HG03064 (cell line): ENCODE results near the gene CDON.
A peak's percentile ranks its signal among the peaks of the same experiment; 100 is the strongest.

Experiments used
- ATAC-seq: cut with Tn5 transposase; IDR thresholded peaks from one replicate; pipeline ENCODE4 v1.9.1; 2021; ENCODE audit warnings: low read depth; ENCODE audit not compliant: unreplicated experiment

Gene CDON

GRCh38 chr11:126062679-126063506 lies at the start of gene CDON:
Gene CDON (minus strand): TSS chr11:126062866. CDS start chr11:126023476, 39,390 bp downstream.
- ATAC-seq = peak; percentile 98

- no peak for ATAC-seq
These were observed 48.9 kb upstream of the CDON start for GRCh38 chr11:126111458-126112116.

GRCh38 chr11:126109941-126110731 lies 47.5 kb upstream of the CDON start:
- ATAC-seq = no peak

GRCh38 chr11:126106594-126107328 lies 44.1 kb upstream of the CDON start:
- ATAC-seq = no peak

GRCh38 chr11:126105748-126106080 lies 43.0 kb upstream of the CDON start:
- no peak for ATAC-seq

- ATAC-seq = no peak
These were observed 42.5 kb upstream of the CDON start for GRCh38 chr11:126105022-126105747.

- no peak for ATAC-seq
These were observed 41.8 kb upstream of the CDON start for GRCh38 chr11:126104420-126104819.

- no peak for ATAC-seq
These were observed 40.5 kb upstream of the CDON start for GRCh38 chr11:126103150-126103549.

- ATAC-seq = no peak
These were observed 39.8 kb upstream of the CDON start for GRCh38 chr11:126102436-126102981.

GRCh38 chr11:126101930-126102283 lies 39.2 kb upstream of the CDON start:
- ATAC-seq = no peak

GRCh38 chr11:126101251-126101929 lies 38.7 kb upstream of the CDON start:
- ATAC-seq = no peak

GRCh38 chr11:126100716-126101115 lies 38.0 kb upstream of the CDON start:
- no peak for ATAC-seq

- ATAC-seq = no peak
These were observed 35.6 kb upstream of the CDON start for GRCh38 chr11:126098204-126098769.

GRCh38 chr11:126095745-126096144 lies 33.1 kb upstream of the CDON start:
- ATAC-seq = no peak

- ATAC-seq = no peak
These were observed 27.8 kb upstream of the CDON start for GRCh38 chr11:126090452-126090851.

GRCh38 chr11:126088999-126089398 lies 26.3 kb upstream of the CDON start:
- no peak for ATAC-seq

GRCh38 chr11:126086248-126086647 lies 23.6 kb upstream of the CDON start:
- ATAC-seq = no peak

- ATAC-seq = no peak
These were observed 21.9 kb upstream of the CDON start for GRCh38 chr11:126084608-126084912.
